Gastroesophageal sphincter (tissue), 4 donors: ENCODE measurements around the gene DNAAF3. TPM values are rescaled to one million over a fixed set of nuclear protein-coding genes. Genes with fewer than 3 reads are reported as not detected.

Experiments used
- ATAC-seq: fragments of 150-250 bp; one replicate; pipeline ENCODE4 v1.9.1; 2016; ENCODE audit warnings: mild to moderate bottlenecking, moderate library complexity
- H3K27ac ChIP-seq, 4 donors: fragments of 200-600 bp; sonication (generic) in 3 of 4; 1 replicate in 3 of 4; 2 replicates in 1 of 4; pipeline ENCODE4 v1.5.1; 2016 to 2019
- H3K27me3 ChIP-seq: fragments of 200-600 bp; sonication (generic); one replicate; pipeline ENCODE4 v1.5.1; 2019
- H3K36me3 ChIP-seq, 2 donors: fragments of 200-600 bp; sonication (generic); one replicate each; pipeline ENCODE4 v1.5.1; 2019; ENCODE audit warnings: control low read depth in 1 of 2
- H3K4me1 ChIP-seq, 3 donors: fragments of 200-600 bp; sonication (generic); 1 replicate in 2 of 3; 2 replicates in 1 of 3; pipeline ENCODE4 v1.5.1; 2016 to 2019; ENCODE audit warnings: control low read depth in 2 of 3
- H3K4me3 ChIP-seq, 2 donors: fragments of 200-600 bp; sonication (generic); one replicate each; pipeline ENCODE4 v1.5.1; 2019; ENCODE audit warnings: mild to moderate bottlenecking in 1 of 2, moderate library complexity in 1 of 2
- H3K9me3 ChIP-seq, 3 donors: fragments of 200-600 bp; sonication (generic); one replicate each; pipeline ENCODE4 v1.5.1; 2017 to 2019; ENCODE audit warnings: control low read depth in 2 of 3
- EP300 ChIP-seq: sonication (generic); formaldehyde crosslinking; IDR thresholded peaks from one replicate; pipeline ENCODE4 v1.6.1; 2017; ENCODE audit warnings: antibody characterized with exemption, mild to moderate bottlenecking
- POLR2A ChIP-seq, 2 donors: fragments of 450-650 bp; IDR thresholded peaks; one replicate each; pipeline ENCODE4 v1.6.1; 2017; ENCODE audit warnings: antibody characterized with exemption in 2 of 2, mild to moderate bottlenecking in 2 of 2, moderate library complexity in 1 of 2
- POLR2AphosphoS5 ChIP-seq: sonication (generic); formaldehyde crosslinking; IDR thresholded peaks from one replicate; pipeline ENCODE4 v1.6.1; 2017; ENCODE audit warnings: antibody characterized with exemption
- whole genome bisulfite sequencing, 2 donors: methylation state at CpG; one replicate each; pipeline ENCODE4 v1.1.5; 2018; ENCODE audit warnings: low coverage in 1 of 2; 5-methylcytosine and 5-hydroxymethylcytosine counted together
- total RNA-seq, 4 donors: library from RNA; depleted of rRNA; stranded (reverse); fragments of >200 nt; gene quantifications; one replicate each; pipeline ENCODE4 v1.1.0, GENCODE V29; 2016
- TF ChIP-seq, protein P1 (sequence below), 4 experiments: fragments of 200-600 bp in 2 of 4; fragments of 450-650 bp in 2 of 4; sonication (generic) in 1 of 4; IDR thresholded peaks; one replicate each; pipeline ENCODE4 v1.5.1; 2017 to 2019; ENCODE audit warnings: antibody characterized with exemption in 4 of 4, mild to moderate bottlenecking in 2 of 4, moderate library complexity in 2 of 4

Gene DNAAF3
- total RNA-seq, 4 donors from 2014 or later: 0.42 to 0.52 TPM; not detected in 2

- H3K27ac ChIP-seq: no peak overlapping the region
- no peak for ATAC-seq
- no peaks in the 10 kb centered on the region for H3K36me3 ChIP-seq
- TF ChIP-seq, protein P1, sequence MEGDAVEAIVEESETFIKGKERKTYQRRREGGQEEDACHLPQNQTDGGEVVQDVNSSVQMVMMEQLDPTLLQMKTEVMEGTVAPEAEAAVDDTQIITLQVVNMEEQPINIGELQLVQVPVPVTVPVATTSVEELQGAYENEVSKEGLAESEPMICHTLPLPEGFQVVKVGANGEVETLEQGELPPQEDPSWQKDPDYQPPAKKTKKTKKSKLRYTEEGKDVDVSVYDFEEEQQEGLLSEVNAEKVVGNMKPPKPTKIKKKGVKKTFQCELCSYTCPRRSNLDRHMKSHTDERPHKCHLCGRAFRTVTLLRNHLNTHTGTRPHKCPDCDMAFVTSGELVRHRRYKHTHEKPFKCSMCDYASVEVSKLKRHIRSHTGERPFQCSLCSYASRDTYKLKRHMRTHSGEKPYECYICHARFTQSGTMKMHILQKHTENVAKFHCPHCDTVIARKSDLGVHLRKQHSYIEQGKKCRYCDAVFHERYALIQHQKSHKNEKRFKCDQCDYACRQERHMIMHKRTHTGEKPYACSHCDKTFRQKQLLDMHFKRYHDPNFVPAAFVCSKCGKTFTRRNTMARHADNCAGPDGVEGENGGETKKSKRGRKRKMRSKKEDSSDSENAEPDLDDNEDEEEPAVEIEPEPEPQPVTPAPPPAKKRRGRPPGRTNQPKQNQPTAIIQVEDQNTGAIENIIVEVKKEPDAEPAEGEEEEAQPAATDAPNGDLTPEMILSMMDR (IDR thresholded peaks at IDR 0.05): no peak
- TF ChIP-seq EP300 (no peak), POLR2AphosphoS5 (no peak), POLR2A (IDR thresholded peaks at IDR 0.05) (no peak)
- WGBS, 2 donors: 22 to 40% methylated on average over 1 of the region's 9 CpGs
- H3K9me3 ChIP-seq: no peaks in the 10 kb centered on the region
- peaks cover 0 to 16% (median 5%) of the 10 kb centered on the region in 3 donors for H3K4me1 ChIP-seq
- peaks cover 100% of the 10 kb centered on the region for H3K27me3 ChIP-seq
- no peak overlapping the region for H3K4me3 ChIP-seq
These were observed 18.7 kb downstream of the DNAAF3 start for GRCh38 chr19:55147545-55148251.

DNA sequence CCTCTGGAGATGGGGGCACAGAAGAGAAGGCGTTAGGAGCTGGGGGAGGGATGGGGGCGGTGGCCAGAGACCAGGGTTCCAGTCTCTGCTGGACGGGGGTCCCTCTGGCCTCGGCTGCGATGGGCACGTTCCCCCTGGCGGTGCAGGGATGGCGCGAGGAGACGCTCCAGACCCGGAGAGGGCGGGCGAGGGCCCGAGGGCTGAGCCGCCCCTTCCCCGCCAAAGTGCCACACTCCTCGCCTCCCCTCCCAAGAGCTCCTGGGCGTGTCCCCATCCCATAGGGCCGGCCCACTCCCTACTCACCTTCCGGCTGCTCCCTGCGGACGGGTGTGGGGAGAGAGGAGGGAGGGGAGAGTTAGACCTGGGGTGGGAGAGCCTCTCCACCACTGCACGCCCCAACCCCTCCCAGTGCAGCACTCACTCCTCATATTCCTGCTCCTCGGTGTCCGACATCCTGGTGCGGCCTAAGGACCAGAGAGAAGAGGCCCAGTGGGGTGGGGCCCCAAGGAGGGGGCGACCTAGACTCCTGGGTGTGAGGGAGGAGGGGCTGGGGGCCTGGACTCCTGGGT is 19.6 kb downstream of the DNAAF3 start:
- H3K27me3 ChIP-seq: peaks cover 100% of the 10 kb centered on the region
- no peak overlapping the region for H3K27ac ChIP-seq
- no peak overlapping the region for H3K4me3 ChIP-seq
- no peaks in the 10 kb centered on the region for H3K36me3 ChIP-seq
- WGBS, 2 donors: no CpG with 5 or more reads among the region's 27 CpGs
- no peak for ATAC-seq
- H3K4me1 ChIP-seq: peaks cover 0 to 16% (median 5%) of the 10 kb centered on the region in 3 donors
- TF ChIP-seq POLR2AphosphoS5 (no peak), EP300 (no peak), POLR2A (IDR thresholded peaks at IDR 0.05) (no peak)
- TF ChIP-seq, protein P1 (IDR thresholded peaks at IDR 0.05): no peak
- no peaks in the 10 kb centered on the region for H3K9me3 ChIP-seq

DNA sequence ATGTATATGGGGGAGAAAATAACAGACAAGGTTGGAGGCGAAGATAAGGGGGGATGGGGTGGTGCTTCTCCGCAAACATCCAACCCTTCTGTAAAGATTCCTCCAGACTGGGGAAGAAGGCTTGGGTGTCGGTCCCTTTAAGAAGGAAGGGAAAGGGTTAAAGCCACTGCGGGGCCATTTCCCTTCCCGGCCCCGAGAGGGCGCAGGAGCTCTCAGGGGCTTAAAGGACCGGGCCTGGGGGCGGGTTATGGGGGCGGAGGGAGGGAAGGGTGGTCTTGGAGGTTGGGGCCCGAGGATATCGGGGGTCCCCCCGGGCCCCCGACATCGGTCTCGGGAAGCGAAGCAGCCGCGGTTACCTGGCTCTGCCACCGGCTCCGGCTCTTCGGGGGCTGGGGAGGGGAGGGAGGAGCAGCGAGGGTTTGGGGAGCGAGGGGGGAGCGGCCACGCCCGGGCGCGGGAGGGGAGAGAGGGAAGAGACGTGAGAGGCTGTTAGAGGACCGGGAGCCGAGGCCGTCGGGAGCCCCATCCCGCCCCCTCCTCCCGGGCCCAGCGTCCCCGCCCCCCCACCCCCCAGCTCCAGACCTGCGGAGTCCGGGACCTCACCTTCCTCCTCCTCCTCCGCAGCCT is 20.2 kb downstream of the DNAAF3 start:
- H3K9me3 ChIP-seq: no peaks in the 10 kb centered on the region
- no peak overlapping the region for H3K4me3 ChIP-seq
- H3K27ac ChIP-seq: no peak overlapping the region
- ATAC-seq: no peak
- 0% methylated on average over 3 of the region's 41 CpGs; no CpG with 5 or more reads in 1 of the 2 donors for WGBS, 2 donors
- TF ChIP-seq EP300 (no peak), POLR2A (IDR thresholded peaks at IDR 0.05) (no peak), POLR2AphosphoS5 (no peak)
- TF ChIP-seq, protein P1 (IDR thresholded peaks at IDR 0.05): no peak
- H3K4me1 ChIP-seq: peaks cover 0 to 20% (median 5%) of the 10 kb centered on the region in 3 donors
- peaks cover 100% of the 10 kb centered on the region for H3K27me3 ChIP-seq
- no peaks in the 10 kb centered on the region for H3K36me3 ChIP-seq

DNA sequence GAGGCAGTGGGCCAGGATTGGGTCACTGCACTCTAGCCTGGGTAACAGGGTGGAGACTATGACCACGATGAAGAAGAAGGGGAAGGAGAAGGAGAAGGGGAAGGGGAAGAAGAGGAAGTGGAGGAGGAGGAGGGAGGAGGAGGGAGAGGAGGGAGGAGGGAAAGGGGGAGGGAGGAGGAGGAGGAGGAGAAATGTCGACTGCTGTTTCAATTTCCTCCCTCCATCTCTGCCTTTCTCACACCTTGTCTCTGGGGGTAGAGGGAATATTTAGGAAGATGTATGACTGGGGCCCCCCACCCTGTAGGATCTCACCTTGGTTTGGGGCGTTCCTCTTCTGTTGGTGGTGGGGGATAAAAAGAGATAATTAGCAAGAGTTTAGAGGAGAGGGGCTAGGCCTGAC is 21.2 kb downstream of the DNAAF3 start:
- ATAC-seq: no peak
- peaks cover 100% of the 10 kb centered on the region for H3K27me3 ChIP-seq
- WGBS, 2 donors: 29% methylated on average over 2 to 3 of the region's 3 CpGs

More for the DNA sequence above, 21.2 kb downstream of the DNAAF3 start:
- H3K9me3 ChIP-seq: no peaks in the 10 kb centered on the region
- H3K27ac ChIP-seq: no peak overlapping the region
- no peak for TF ChIP-seq EP300
- TF ChIP-seq, protein P1 (IDR thresholded peaks at IDR 0.05): no peak
- no peak for TF ChIP-seq POLR2AphosphoS5
- TF ChIP-seq POLR2A (IDR thresholded peaks at IDR 0.05): no peak
- H3K4me3 ChIP-seq: no peak overlapping the region
- H3K36me3 ChIP-seq: no peaks in the 10 kb centered on the region
- peaks cover 0 to 24% (median 5%) of the 10 kb centered on the region in 3 donors for H3K4me1 ChIP-seq
